ENCODE data around the gene C4B.

C4B gene

GRCh38 chr6:32069460-32069859 lies 54.9 kb downstream of the C4B start:
- no peaks in the 10 kb centered on the region for H3K27me3 Mint-ChIP-seq
- H3K4me1 Mint-ChIP-seq (ENCODE audit: low read depth): no peaks in the 10 kb centered on the region
- no peak overlapping the region for H3K27ac Mint-ChIP-seq
- no peak for DNase-seq
- H3K36me3 Mint-ChIP-seq (ENCODE audit: low read depth): no peaks in the 10 kb centered on the region
- H3K4me3 Mint-ChIP-seq: no peak overlapping the region
- no peaks in the 10 kb centered on the region for H3K9me3 Mint-ChIP-seq

- H3K9me3 Mint-ChIP-seq: no peaks in the 10 kb centered on the region
- H3K36me3 Mint-ChIP-seq (ENCODE audit: low read depth): no peaks in the 10 kb centered on the region
- no peak overlapping the region for H3K27ac Mint-ChIP-seq
- DNase-seq: no peak
- no peak overlapping the region for H3K4me3 Mint-ChIP-seq
- no peaks in the 10 kb centered on the region for H3K4me1 Mint-ChIP-seq (ENCODE audit: low read depth)
- no peaks in the 10 kb centered on the region for H3K27me3 Mint-ChIP-seq
Measured at GRCh38 chr6:32069878-32070515, 55.4 kb downstream of the C4B start.

DNA sequence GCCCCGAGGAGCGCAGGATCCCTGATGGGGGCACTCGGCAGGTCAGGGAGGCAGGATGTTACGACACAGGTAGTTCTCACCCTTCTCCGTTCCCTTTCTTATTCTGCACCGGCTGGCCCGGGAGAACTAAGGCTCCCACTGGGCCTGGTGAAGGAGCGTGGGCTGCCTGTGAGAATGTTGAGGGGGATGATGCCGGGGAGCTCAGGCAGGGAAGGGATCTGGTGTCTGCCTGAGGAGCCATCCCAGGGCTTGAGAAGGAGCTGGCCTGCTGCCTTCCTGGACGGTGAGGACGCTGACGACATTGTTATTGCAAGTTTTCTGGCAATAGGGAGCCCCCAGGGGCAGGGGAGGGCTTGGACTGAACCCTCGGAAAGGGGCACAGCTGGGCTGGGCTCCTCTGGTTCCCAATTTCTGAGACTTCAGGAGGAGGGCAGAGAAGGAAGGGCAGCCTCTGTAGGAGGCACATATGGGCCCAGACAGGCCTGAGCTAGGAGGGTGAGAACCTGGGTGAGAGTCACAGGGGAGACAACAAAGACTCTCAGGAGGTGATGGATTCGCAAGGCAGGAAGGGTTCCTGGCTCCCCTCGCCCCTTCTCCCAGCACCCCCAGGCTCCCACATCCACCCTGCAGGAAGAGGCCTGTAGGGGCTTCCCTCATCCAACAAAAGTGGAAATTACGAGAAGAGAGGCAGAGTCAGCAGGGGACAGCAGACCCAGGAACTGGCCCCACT lies 56.4 kb downstream of the C4B start:
- H3K27ac Mint-ChIP-seq: no peak overlapping the region
- H3K4me3 Mint-ChIP-seq: no peak overlapping the region
- no peak for DNase-seq
- no peaks in the 10 kb centered on the region for H3K4me1 Mint-ChIP-seq (ENCODE audit: low read depth)
- H3K9me3 Mint-ChIP-seq: no peaks in the 10 kb centered on the region
- no peaks in the 10 kb centered on the region for H3K36me3 Mint-ChIP-seq (ENCODE audit: low read depth)
- H3K27me3 Mint-ChIP-seq: no peaks in the 10 kb centered on the region

GRCh38 chr6:32073101-32073500 lies 58.5 kb downstream of the C4B start:
- Mint-ChIP-seq H3K27me3 (no peaks in the 10 kb centered on the region), H3K4me3 (no peak overlapping the region), H3K4me1 (ENCODE audit: low read depth) (no peaks in the 10 kb centered on the region), H3K36me3 (ENCODE audit: low read depth) (no peaks in the 10 kb centered on the region), H3K27ac (no peak overlapping the region), H3K9me3 (no peaks in the 10 kb centered on the region)
- no peak for DNase-seq

GRCh38 chr6:32073613-32074012 lies 59.0 kb downstream of the C4B start:
- Mint-ChIP-seq H3K27me3 (no peaks in the 10 kb centered on the region), H3K9me3 (no peaks in the 10 kb centered on the region), H3K27ac (no peak overlapping the region), H3K4me1 (ENCODE audit: low read depth) (no peaks in the 10 kb centered on the region), H3K36me3 (ENCODE audit: low read depth) (no peaks in the 10 kb centered on the region), H3K4me3 (no peak overlapping the region)
- DNase-seq: no peak

DNA sequence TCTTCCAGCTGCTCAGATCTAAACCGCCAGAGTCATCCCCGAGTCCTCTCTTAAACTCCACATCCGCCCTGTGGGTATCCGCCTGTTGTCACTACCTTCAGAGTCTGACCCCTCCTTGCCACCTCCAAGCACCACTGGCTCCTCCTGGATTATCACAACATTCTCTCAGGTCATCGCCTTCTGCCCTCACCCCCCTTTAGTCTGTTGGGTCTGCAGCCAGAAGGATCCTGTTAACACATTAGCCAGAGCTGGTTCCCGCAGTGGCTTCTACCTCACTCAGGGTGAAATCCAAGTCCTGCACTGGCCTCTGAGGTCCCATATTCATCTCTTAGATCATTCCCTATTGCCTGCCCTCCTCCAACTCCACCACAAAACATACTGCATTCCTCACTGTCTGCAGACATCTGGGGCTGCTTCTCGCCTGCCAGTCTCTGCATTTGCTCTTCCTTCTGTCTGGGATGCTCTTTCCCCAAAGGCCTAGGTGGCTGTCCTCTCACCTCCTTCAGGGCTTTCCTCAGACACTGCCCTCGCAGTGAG lies 60.5 kb downstream of the C4B start:
- no peaks in the 10 kb centered on the region for H3K4me1 Mint-ChIP-seq (ENCODE audit: low read depth)
- DNase-seq: no peak
- H3K36me3 Mint-ChIP-seq (ENCODE audit: low read depth): no peaks in the 10 kb centered on the region
- H3K27ac Mint-ChIP-seq: no peak overlapping the region
- no peaks in the 10 kb centered on the region for H3K27me3 Mint-ChIP-seq
- H3K4me3 Mint-ChIP-seq: no peak overlapping the region
- H3K9me3 Mint-ChIP-seq: no peaks in the 10 kb centered on the region

DNA sequence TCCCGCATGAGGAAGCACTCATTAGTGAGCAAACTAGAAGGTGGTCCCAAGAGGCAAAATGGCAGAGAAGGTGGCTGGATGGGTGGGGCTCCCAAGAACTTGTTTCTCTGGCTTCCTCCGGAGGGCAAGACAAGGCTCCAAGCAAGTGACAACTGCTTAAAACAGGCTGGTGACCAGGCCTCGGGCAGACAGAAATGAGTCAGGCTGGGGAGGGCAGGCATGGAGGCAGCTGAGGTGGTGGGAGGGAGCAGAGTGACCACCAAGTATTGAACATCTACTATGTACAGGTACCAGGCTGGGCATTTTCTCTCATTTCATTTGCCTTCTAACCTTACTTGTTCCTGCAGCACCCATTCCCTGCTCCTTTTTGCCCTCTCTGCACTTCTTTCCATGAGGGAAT lies 61.2 kb downstream of the C4B start:
- no peaks in the 10 kb centered on the region for H3K9me3 Mint-ChIP-seq
- no peaks in the 10 kb centered on the region for H3K36me3 Mint-ChIP-seq (ENCODE audit: low read depth)
- no peak for DNase-seq
- H3K4me1 Mint-ChIP-seq (ENCODE audit: low read depth): no peaks in the 10 kb centered on the region
- H3K27me3 Mint-ChIP-seq: no peaks in the 10 kb centered on the region
- no peak overlapping the region for H3K27ac Mint-ChIP-seq
- no peak overlapping the region for H3K4me3 Mint-ChIP-seq

DNA sequence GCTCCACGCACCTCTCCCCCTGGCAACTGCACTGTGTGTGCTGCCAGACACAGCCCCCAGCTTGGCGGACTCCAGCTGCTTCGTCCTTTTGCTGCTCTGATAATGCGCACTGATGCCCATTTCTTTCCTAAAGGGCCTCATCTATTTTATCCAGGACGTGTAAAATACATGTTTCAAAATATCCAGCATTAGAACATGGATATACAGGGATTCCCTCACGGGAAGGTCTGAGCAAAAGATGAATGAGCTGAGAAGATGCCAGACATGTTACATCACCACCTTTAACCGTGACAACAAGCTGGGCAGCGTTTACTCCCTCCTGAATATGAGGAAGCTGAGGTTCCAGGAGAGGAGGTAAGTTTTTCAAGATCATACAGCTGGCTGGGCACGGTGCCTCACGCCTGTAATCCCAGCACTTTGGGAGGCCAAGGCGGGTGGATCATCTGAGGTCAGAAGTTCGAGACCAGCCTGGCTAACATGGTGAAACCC lies 61.8 kb downstream of the C4B start:
- H3K36me3 Mint-ChIP-seq (ENCODE audit: low read depth): no peaks in the 10 kb centered on the region
- no peak overlapping the region for H3K4me3 Mint-ChIP-seq
- H3K27ac Mint-ChIP-seq: no peak overlapping the region
- DNase-seq: no peak
- H3K4me1 Mint-ChIP-seq (ENCODE audit: low read depth): no peaks in the 10 kb centered on the region
- H3K27me3 Mint-ChIP-seq: no peaks in the 10 kb centered on the region
- no peaks in the 10 kb centered on the region for H3K9me3 Mint-ChIP-seq

DNA sequence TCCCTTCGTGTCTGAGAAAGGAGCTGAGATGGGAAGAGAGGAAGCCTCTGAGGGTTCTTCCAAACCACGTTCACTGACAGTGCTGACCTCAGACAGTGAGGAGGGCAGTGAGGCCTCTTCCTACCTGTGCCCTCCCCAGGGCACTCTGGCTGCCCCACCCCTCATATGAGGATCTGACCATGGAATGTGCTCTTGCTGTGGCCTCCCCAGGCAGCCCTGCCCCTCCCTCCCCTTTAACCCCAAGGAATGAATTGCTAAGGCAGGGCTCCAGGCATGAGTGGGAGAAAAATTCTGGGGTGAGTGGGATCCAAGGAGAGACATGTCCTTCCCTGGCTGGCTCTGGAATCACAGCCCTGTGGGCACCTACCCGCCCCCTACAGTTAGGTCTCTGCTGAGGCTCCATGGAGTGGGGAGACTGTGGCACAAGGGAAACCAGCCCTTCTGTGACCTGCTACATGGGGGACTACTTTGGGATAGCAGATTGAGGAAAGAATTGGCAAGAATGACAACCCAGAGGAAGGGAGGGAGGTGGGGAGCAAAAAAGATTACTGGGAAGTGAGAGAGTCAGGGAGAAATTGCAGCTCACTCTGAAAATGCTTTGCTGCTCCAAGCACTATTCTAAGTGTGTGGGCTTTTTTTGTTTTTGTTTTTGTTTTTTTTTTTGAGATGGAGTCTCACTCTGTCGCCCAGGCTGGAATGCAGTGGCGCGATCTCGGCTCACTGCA lies 65.1 kb downstream of the C4B start:
- Mint-ChIP-seq H3K9me3 (no peaks in the 10 kb centered on the region), H3K27ac (no peak overlapping the region), H3K4me1 (ENCODE audit: low read depth) (no peaks in the 10 kb centered on the region), H3K27me3 (peaks cover 20% of the 10 kb centered on the region), H3K4me3 (no peak overlapping the region), H3K36me3 (ENCODE audit: low read depth) (no peaks in the 10 kb centered on the region)
- no peak for DNase-seq

DNA sequence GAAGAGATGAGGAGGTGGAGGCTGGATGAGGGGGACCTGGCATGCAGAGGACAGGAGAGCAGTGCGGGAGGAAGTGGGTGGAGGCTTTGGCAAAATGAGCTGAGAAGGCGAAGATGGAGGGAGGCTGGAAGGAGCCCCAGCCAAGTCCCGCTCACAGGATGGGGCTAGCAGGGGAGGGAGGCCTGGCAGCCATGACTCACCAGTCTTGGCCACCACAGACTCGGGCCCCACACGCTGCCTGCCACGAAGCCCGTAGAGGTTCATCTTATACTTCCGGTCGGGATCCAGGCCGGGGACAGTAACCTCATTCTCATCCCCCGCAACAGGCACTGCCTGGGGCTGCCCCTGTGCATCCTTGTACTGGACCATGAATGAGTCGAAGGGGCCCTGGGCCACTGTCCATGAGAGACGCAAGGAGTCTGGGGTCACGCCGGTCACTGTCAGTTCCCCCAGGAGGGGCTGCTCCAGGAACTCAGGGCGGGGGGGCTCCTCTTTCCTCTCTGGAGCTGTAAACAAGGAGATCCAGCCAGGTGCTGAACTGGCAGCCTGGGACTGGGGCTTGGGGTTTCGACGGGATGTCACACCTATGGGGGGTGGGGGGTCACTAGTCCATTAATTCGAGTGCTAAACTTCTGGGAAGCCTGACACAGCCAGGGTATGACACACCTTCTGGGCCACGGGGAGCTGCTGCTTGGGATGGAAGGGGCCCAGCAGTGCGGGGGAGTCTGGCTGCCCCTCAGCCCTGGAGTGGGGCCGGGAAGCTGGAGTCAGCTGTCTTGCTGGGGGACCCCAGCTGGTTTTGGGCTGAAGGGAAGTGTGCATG lies 66.8 kb downstream of the C4B start:
- Mint-ChIP-seq H3K9me3 (no peaks in the 10 kb centered on the region), H3K27me3 (peaks cover 36% of the 10 kb centered on the region), H3K4me1 (ENCODE audit: low read depth) (peaks cover 4% of the 10 kb centered on the region), H3K4me3 (no peak overlapping the region), H3K27ac (no peak overlapping the region), H3K36me3 (ENCODE audit: low read depth) (no peaks in the 10 kb centered on the region)
- no peak for DNase-seq

GRCh38 chr6:32082478-32082877 lies 67.9 kb downstream of the C4B start:
- H3K27me3 Mint-ChIP-seq: peaks cover 43% of the 10 kb centered on the region
- no peak overlapping the region for H3K27ac Mint-ChIP-seq
- H3K36me3 Mint-ChIP-seq (ENCODE audit: low read depth): no peaks in the 10 kb centered on the region

GRCh38 chr6:32082935-32083334 lies 68.3 kb downstream of the C4B start:
- no peak for DNase-seq
- peaks cover 11% of the 10 kb centered on the region for H3K4me1 Mint-ChIP-seq (ENCODE audit: low read depth)
- H3K27me3 Mint-ChIP-seq: peaks cover 43% of the 10 kb centered on the region
- H3K9me3 Mint-ChIP-seq: no peaks in the 10 kb centered on the region
- no peaks in the 10 kb centered on the region for H3K36me3 Mint-ChIP-seq (ENCODE audit: low read depth)
- H3K27ac Mint-ChIP-seq: no peak overlapping the region
- no peak overlapping the region for H3K4me3 Mint-ChIP-seq

More at GRCh38 chr6:32082478-32082877, 67.9 kb downstream of the C4B start:
- DNase-seq: no peak
- no peaks in the 10 kb centered on the region for H3K9me3 Mint-ChIP-seq
- peaks cover 11% of the 10 kb centered on the region for H3K4me1 Mint-ChIP-seq (ENCODE audit: low read depth)
- H3K4me3 Mint-ChIP-seq: no peak overlapping the region

- DNase-seq: no peak
- Mint-ChIP-seq H3K27ac (no peak overlapping the region), H3K4me3 (no peak overlapping the region), H3K9me3 (no peaks in the 10 kb centered on the region), H3K4me1 (ENCODE audit: low read depth) (peaks cover 11% of the 10 kb centered on the region), H3K27me3 (peaks cover 53% of the 10 kb centered on the region), H3K36me3 (ENCODE audit: low read depth) (no peaks in the 10 kb centered on the region)
Measured at GRCh38 chr6:32083812-32084768, 69.5 kb downstream of the C4B start.

Measured in activated T-cell treated with anti-CD3 and anti-CD28 coated beads, Interleukin-2, amount 50 U/mL, for 24 hours (primary cell).